Iris pigment epithelial cell (primary cell): ENCODE results near the gene RNU7-1.
A peak's percentile ranks its signal among the peaks of the same experiment; 100 is the strongest.

Source experiments
- DNase-seq: peaks from one replicate; pipeline ENCODE4 v3.0.0-alpha.2; 2011; ENCODE audit warnings: low read depth

RNU7-1 gene

DNA sequence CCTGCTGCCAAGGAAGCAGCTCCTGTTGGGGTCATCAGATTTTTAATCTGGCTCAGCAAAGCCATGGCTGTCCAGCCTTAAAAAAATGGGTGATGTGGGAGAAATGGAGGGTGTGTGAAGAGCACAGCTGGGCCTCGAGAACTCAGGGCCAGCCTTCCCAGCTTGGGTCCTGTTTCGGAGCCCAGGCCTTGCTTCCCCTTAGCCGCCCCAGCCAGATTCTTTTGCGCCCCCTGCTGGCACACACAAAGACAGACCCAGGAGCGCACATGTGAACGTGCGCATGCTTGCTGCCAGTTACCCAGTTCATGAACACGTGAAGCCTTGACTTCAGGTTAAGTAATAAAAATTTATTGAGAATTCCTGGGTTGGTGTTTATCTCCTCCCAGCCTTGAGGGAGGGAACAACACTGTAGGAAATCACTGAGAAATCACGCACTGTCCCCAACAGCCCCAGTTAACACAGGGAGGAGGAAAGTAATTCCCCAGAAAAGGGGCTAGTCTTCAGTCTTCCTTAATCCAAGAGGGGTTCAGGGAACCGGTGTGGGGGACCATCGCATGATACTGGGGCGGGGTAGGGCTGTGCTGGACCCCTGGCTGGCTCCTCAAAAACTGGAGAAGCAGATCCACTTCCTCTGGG is 21.5 kb downstream of the RNU7-1 start:
- DNase-seq, result peak; percentile 87

DNA sequence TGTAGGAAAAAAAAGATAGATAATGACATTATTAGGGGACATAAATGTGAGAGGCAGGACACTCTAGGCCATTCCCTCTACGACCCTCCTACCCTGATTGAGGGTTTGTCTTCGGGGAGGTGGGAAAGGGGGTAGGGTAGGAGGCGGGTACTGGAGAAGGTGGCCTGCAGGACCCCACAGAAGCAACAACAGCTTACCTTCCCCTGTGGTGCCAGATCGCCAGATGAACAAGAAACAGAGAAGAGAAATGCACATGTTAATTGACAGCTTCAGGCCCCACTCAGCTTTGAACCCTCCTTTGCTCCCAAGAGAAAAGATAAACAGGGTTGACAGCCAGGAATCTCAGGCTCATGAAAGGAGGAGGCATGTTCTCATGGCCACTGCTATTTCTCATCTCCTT is 22.1 kb downstream of the RNU7-1 start:
- DNase-seq, result peak; percentile 36

DNA sequence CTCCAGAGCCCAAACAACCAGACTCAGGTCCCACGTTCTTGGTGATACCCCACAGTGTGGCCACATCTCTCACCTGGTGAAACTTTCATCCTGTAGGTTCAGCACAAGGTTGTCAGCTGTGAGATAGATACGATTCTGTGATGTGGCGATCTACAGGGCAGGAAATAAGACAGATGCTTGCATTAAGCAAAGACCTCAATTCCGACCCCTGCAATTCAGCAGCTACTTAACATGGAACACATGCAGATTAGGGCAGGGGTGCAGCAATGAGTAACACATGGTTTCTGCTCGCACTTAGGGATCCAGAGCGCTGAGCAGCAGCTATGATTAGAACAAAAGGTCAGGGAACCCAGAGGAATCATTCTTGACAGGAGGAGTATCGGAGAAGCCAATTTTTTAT is 22.7 kb downstream of the RNU7-1 start:
- DNase-seq, result no peak

DNA sequence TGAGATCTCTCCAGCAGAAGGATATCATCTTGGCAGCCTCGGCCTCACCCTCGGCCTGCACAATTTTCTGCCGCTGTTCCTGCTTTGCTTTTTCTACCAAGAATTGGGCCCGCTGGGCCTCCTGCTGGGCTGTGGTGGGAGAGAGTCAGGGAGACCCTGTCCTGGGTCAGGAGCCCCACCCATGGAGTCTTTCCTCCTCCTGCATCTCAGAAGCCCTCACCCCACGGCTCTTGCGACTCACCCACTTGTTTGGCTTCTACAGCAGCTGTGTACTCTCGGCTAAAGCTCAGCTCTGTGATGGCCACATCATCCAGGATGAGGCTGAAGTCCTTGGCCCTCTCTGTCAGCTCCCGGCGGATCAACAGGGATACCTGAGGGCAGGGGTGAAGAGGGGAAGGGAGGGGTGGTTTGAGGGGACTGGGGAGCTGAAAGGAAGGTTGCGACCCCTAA is 24.1 kb downstream of the RNU7-1 start:
- no peak for DNase-seq

DNA sequence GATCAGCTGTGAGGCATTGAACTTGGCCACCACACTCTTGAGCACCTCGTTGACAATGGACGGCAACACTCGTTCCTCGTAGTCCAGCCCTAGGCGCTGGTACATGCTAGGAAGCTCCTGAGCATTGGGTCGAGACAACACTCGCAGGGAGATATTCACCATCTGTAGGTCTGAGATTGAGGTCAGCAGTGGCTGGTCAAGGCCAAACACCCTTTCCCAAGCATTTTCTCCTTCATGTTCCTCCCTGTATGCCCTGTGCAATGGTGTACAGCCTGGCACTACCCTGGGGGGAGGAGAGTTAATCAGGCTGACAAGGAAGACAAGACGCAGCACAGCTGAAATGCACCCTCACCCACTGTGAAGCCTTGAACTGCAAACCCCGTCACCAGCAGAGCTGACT is 24.8 kb downstream of the RNU7-1 start:
- DNase-seq, result no peak

DNA sequence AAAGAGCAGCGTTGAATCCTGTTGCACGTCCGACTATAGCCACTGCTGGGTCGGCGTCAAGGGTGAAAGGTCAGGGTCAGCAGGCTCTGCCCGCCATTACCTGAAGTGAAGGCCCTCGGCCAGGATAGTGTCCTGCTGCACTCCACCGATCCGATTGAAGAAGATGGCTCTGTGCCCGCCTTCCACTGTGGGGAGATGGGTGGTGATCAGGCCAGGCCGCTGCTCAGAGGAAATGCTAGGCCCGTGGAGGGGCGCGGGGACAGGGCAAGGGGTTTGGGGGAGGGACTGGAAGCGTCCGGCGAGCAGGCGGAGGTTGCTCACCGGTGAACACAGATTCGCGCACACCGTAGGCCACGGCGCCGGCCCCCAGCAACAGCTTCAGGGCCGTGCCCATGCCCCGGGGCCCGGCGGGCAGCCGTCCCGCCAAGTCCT is 26.5 kb downstream of the RNU7-1 start:
- DNase-seq, result no peak

DNA sequence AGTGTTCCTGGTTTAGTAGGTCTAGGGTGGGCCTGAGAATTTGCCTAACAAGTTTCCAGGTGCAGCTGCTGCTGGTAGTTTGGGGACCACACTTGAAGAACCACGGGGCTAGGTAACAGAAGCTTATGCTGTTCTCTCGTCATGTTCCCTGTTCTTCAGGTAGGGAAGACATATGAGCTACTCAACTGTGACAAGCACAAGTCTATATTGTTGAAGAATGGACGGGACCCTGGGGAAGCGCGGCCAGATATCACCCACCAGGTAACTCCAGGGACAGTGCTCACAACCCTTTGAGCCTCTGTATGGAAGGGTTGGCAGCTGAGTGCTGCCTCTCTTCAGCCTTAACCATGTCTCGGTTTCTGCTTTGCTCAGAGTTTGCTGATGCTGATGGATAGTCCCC is 30.6 kb downstream of the RNU7-1 start:
- no peak for DNase-seq

DNA sequence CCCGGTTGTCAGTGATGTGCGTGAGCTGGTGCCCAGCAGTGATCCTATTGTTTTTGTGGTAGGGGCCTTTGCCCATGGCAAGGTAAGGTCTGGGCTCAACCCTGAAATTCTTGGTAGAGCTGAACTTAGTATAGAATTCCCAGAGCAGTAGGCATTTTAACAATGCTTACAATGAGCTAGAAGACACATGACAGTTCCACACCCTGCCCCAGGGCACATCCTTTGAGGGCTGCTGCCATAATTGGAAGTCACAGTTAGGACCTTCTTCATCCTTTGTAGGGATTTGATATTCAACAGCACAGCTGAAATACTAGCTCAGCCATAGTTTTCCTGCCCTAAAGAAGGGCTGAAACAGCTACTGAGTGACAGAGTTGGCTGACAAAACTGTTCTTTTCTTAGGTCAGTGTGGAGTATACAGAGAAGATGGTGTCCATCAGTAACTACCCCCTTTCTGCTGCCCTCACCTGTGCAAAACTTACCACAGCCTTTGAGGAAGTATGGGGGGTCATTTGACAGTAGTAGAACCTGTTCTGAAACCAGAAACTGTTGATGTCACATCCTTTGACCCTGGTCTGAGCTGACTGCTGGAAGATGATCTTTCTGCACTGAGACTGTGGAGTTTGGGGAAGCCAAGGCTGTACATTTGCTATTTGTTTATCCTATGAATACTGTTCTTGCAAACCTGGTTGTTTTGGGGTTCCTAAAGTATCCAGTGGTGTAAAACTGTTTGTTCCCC is 31.8 kb downstream of the RNU7-1 start:
- DNase-seq, result no peak

DNA sequence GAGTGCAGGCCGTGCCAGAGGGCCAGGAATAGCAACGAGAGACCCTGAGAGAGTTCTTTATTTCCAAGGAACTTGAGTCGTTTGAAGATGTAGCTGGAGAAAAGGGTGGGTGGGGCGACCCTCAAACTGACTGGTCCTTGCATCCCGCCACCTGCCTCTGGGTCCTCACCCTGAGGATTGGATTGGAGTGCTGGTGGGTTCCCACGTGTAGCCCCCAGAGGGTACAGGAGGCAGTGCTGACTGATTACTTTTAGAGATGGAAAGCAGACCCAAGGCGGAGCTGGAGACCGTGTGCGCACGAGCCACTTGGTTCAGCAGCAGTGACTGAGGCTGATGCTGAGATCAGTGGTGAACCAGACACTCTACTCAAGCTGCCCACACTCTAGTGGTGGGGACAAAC is 34.0 kb downstream of the RNU7-1 start:
- DNase-seq, result no peak

DNA sequence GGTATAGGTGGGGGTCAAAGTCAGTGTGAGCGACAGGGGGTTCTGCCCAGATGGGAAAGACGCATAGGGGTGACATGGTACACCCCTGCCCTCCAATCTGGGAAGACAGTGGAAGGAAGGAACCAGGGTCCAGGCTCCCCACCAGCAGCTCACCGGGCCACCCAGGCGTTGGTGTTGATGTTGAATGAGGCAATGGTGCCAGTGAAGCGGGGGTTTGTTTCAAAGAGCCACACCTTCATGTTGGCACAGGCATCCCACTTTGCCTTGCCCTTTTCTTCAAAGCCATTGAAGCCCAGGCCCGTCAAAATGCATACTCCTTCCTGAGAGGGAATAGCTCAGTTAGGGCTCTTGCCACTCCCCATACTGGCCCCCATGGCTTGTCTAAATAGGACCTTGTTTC is 34.6 kb downstream of the RNU7-1 start:
- no peak for DNase-seq

DNA sequence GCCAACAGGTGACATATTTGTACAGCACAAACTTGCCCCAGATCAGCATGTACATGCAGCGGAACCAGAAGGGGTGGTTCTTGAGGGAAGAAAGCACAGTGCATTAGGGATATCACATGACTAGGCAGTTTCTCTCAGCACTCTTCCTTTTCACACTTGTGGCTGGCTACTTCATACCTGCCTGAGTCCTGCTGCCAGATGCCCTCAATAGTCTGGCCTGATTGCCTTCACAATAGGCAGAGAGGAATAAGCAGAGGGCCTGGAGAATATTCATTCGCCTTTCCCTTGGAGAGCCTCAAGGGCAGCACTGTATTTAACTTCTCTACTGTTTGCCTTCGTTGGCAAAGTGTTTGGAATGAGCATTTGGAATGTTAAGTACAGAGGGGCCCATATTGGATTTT is 35.0 kb downstream of the RNU7-1 start:
- DNase-seq, result no peak

DNA sequence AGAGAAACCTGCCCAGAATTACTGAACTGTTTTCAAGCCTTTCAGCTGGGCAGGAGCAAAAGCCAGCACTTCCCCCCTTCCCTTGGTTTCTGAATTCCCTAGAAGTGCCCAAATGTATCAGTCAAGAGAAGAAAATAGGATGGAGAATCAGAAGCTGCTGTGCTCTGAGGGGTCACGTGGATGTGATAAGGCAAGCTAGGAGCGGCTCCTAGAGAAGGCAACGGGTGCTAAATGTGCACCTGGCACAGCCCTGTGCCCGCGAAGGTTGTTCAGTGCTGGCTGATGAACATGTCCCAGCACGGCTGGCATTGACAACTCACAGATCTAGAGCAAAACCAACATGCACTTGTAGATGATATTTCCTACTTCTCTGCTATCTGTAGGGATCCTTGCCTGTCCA is 35.4 kb downstream of the RNU7-1 start:
- no peak for DNase-seq

DNA sequence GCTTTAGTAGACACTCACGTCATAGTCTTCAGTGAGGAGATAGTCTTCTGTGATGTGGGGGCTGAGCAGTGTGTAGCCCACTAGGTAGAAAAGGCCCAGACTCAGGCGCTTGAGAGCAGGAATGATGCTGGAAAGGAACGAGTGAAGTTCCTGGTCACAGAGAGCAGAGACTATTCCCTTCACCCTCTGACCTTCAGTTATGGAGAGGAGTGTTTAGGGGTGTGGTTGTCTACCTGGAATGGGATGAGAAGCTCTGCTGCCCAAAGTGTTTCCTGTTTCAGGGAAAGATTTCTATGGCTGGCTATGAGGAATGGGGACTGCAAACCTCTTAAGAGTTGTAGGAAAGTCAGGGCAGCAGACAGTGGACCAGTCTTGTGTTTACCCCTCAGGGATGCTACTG is 35.8 kb downstream of the RNU7-1 start:
- no peak for DNase-seq

DNA sequence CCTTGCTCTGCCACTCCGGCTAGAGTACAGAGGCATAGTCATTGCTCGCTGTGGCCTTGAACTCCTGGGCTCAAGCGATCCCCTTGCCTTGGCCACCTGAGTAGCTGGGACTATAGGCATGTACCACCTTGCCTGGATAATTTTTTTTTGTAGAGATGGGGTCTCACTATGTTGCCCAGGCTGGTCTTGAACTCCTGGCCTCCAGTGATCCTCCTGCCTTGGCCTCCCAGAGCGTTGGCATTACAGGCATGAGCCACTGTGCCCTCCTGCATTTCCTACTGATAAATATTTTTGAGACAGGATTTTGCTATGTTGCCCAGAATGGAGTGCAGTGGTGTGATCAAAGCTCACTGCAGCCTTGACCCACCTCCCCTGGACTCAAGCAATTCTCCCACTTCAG is 36.5 kb downstream of the RNU7-1 start:
- DNase-seq, result no peak

DNA sequence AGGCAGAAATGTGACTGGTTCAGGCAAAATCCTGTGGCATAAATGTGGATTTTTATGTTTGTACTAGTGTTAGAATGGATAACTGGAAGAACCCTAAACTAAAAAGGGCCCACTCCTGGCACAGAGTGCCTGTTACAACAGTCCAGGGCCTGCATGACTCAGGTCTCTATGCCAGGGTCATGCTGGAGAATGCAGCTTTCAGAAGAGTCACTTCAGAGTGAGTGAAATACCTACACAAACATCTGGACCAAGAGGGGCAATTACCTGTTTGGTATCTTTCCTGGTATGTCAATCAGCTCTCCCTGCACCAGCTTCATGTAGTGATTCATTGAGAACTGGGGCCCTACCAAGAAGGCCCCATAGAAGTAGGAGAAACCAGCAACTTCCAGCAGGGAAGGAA is 37.1 kb downstream of the RNU7-1 start:
- DNase-seq, result no peak

DNA sequence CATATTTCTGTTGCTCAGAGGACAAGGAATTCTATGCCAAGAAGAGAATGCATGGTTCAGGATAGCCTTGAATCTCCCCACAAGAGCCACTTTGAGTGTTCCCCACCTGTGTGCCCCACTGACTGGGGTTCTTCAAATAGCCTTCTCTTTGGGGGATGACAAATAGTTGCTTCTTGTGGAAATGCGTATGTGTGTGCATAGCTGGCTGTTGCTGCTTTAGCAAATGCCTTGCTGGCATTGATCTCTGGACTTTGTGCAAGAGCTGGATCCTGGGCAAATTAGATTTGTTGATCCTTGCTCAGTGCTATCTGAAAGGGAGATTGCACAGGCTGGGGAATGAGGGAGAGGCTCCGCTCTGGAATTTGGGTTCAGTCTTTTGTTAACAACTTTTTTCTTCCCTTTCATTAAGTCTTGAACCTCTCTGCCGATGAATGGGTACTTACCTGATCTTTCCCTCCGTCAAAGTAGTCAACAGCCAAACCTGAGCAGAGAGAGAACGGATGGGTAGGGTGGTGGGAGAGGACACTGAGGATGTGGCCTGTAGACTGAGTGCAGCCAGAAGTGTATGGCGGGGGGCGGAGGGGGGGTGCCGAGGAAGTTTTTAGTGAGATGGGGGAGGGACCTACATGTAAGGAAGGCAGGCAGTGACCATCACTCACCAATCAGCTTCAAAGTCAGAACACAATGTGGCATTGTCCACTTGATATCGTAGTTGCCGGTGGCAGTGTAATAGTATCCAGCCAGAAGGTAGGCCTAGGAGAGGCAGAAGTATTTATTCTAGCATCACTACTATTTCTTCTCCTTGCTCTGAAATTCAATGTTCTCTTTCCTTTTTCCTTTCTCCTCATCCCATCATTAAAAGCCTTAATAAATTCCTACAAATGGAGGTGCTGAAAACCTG is 37.8 kb downstream of the RNU7-1 start:
- DNase-seq, result no peak

DNA sequence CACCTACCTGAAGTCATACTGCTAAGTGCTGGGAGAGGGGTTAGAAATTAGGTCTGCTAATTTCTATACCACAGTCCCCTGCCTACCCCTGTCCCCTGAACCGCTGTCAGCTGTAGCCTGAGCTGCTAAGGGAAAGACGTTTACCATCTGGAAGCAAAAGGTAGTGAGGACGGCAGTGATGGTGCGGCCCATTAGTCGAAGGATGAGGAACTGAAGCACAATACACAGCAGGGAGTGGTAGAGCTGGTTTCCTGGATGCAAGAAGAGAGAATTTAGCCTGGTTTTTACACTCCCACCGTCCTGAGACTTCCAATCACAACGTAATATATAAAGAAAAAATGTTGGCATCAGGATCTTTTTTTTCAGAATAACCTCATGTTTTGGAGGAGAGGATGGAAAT is 38.9 kb downstream of the RNU7-1 start:
- DNase-seq, result no peak

DNA sequence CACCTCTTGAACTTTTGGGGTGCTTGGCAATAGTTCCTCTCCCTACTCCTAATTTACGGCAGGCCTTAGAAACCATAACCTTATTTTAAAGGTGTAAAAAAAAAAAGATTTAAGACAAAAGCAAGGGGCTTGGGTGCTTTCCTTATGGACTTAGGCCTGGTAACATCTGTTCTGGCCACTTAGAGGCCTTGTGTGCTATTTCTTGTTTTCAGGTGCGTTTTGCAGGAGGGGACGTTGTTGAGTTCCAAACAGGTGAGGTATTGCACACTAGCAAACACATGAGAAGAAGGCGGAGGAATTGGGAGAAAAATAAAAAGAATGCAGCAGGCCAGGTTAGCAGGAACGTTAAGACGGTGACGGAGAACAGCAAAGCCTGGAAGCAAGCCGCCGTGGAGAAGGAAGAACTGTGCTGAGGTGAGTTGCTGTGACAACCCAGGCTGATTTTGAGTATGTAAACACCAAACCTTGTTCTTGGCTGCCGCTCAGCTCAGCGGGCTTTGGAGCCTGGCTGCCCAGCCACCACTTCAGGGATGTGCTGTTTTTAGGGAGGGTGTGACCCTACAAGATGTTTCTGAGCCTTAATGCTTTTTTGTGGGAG is 44.4 kb downstream of the RNU7-1 start:
- no peak for DNase-seq
